ENCODE results near the gene MRS2.
A peak's percentile ranks its signal among the peaks of the same experiment; 100 is the strongest.

The MRS2 gene

DNA sequence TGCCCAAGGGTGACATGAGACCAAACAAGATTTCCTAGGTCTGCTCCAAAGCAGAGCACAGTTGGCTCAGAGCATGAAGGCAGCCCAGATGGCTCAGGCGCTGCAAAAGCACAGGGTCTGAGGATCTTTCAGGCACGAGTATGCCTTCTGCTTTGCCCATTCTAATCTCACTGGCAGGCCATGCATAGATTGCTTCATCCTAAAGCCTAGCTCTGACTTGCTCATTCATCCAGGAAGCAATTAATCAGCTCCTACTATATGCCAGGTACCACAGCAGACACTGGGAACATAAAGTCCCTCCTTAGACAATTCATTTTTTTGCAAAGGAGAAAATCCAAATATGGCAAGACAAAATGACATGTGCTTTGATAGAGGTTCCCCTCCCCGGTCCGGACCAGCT is 55.4 kb downstream of the MRS2 start:
- DNase-seq (ENCODE audit: low read depth): no peak
- no peak overlapping the region for H3K4me3 ChIP-seq (ENCODE audit: low read depth, low read length)
- TF ChIP-seq, protein P1, sequence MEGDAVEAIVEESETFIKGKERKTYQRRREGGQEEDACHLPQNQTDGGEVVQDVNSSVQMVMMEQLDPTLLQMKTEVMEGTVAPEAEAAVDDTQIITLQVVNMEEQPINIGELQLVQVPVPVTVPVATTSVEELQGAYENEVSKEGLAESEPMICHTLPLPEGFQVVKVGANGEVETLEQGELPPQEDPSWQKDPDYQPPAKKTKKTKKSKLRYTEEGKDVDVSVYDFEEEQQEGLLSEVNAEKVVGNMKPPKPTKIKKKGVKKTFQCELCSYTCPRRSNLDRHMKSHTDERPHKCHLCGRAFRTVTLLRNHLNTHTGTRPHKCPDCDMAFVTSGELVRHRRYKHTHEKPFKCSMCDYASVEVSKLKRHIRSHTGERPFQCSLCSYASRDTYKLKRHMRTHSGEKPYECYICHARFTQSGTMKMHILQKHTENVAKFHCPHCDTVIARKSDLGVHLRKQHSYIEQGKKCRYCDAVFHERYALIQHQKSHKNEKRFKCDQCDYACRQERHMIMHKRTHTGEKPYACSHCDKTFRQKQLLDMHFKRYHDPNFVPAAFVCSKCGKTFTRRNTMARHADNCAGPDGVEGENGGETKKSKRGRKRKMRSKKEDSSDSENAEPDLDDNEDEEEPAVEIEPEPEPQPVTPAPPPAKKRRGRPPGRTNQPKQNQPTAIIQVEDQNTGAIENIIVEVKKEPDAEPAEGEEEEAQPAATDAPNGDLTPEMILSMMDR (conservative IDR thresholded peaks at IDR 0.05; ENCODE audit: low read depth, low read length): no peak

DNA sequence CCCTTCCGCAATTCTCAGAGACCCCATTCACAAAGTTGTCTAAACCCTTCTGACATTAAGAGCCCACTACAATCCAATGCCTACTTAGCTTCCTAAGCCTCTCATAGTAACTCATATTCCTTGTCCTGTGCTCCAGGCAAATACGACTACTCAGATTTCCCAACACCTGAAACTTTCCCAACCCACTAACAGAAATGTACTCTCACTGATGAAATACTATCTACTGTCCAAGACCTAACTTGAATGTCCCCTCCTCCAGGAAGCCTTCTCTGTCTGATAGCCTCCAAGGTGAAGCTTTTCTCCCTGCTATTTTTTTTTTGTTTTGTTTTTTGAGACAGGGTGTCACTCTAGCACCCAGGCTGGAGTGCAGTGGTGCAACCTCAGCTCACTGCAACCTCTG is 56.2 kb downstream of the MRS2 start:
- TF ChIP-seq, protein P1 (conservative IDR thresholded peaks at IDR 0.05; ENCODE audit: low read depth, low read length): no peak
- DNase-seq (ENCODE audit: low read depth): no peak
- H3K4me3 ChIP-seq (ENCODE audit: low read depth, low read length): no peak overlapping the region

DNA sequence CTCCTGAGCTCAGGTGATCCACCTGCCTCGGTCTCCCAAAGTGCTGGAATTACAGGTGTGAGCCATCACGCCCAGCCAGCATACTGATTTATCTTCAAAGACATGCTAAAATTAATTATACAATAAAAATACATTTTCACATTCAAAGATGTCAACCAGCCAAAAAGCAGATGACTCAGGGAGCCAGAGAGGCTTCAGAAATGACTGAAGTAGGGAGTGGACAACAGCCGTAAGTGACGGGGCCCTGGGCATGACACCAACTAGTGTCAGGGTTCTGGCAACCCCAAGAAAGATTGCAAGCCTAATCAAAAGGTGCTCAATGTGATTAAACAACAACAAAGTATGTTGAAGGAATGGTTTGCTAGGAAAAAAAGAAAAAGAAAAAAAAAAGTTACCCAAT is 58.2 kb downstream of the MRS2 start:
- TF ChIP-seq, protein P1 (conservative IDR thresholded peaks at IDR 0.05; ENCODE audit: low read depth, low read length): no peak
- no peak overlapping the region for H3K4me3 ChIP-seq (ENCODE audit: low read depth, low read length)
- no peak for DNase-seq (ENCODE audit: low read depth)

DNA sequence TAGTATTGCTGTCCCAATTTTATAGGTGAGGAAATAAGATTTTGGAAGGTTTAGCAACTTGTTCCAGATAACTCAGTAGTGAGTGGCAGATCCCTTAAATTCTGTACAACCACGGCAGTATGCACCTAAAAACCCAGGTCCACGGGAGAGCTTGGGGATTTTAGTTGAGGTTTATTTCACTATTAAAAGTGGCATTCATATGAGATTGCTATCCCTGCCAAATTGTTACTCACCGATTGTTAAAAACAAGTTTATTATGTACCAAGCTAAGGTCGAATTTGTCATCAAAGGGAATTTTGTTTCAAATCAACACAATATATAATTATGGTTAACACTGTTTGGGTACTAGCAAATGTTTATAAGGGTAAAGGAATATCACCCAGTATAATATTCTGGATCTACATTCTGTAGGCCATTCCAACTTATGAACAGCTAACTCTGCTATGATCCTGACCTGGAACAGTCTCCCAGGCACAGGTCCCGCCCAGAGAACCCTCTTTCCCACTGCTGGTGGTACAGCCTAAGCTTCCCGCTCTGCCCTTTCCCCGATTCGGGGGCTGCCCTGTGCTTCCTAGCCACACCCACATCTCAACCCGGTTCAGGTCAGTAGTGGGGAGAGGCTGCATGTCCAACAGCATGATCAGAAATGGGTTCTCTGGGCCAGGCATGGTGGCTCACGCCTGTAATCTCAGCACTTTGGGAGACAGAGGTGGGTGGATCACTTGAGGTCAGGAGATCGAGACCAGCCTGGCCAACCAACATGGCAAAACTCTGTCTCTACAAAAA is 61.7 kb downstream of the MRS2 start:
- no peak overlapping the region for H3K4me3 ChIP-seq (ENCODE audit: low read depth, low read length)
- DNase-seq (ENCODE audit: low read depth): no peak
- TF ChIP-seq, protein P1 (conservative IDR thresholded peaks at IDR 0.05; ENCODE audit: low read depth, low read length): no peak

DNA sequence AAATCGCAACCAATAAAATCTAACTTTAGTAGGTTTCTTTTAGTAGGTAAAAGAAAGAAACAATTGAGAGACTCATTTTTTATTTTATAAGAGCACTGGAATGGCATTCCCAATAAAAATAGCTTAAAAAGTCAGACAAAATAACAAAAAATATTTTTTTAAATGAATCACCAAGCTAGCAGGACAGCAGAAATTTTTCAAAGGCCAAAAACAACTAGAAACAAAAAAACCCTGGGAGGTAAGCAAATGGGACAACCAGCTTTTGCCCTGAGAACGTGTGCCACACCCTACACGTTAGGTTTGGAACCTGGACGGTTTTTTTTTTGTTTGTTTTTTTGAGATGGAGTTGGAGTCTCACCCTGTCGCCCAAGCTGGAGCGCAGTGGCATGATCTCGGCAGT is 67.1 kb downstream of the MRS2 start:
- no peak for DNase-seq (ENCODE audit: low read depth)
- TF ChIP-seq, protein P1 (conservative IDR thresholded peaks at IDR 0.05; ENCODE audit: low read depth, low read length): no peak
- H3K4me3 ChIP-seq (ENCODE audit: low read depth, low read length): no peak overlapping the region

DNA sequence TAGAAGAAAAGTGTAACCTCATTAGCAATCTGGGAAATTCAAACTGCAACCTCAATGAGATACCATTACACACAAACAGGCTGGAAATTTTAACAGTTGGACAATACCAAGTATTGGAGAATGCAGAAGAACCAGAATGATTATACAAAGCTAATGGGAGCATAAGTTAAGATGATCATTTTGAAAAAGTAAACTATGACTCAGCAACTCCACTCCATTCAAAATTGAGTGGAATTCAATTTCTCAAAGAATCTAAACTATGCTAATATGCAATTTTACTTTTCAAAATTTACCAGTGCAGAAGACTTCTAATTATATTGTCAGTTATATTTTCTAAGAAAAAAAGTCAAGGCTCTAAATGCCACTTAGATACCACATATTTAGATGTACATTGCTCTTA is 69.4 kb downstream of the MRS2 start:
- TF ChIP-seq, protein P1 (conservative IDR thresholded peaks at IDR 0.05; ENCODE audit: low read depth, low read length): no peak
- H3K4me3 ChIP-seq (ENCODE audit: low read depth, low read length): no peak overlapping the region

More for the DNA sequence above, 69.4 kb downstream of the MRS2 start:
- DNase-seq (ENCODE audit: low read depth): peak; percentile 15
